Liver (tissue), 3 donors: Measurements from ENCODE around the gene CAMKK1.

Experiments
- EGR1 ChIP-seq, 2 donors: IDR thresholded peaks; 2 replicates each; pipeline ENCODE4 v1.6.1; 2016 to 2018; ENCODE audit warnings: antibody characterized with exemption in 2 of 2, low read depth in 2 of 2
- FOXA2 ChIP-seq: IDR thresholded peaks from 2 replicates; pipeline ENCODE4 v1.6.1; 2016; ENCODE audit warnings: antibody characterized with exemption
- HNF4A ChIP-seq, 2 donors: conservative IDR thresholded peaks; 2 replicates each; pipeline ENCODE4 v1.6.1; 2016; ENCODE audit warnings: antibody characterized with exemption in 2 of 2, mild to moderate bottlenecking in 2 of 2
- RAD21 ChIP-seq, 2 donors: IDR thresholded peaks; 2 replicates each; pipeline ENCODE4 v1.6.1; 2016; ENCODE audit warnings: antibody characterized with exemption in 2 of 2, mild to moderate bottlenecking in 2 of 2
- RXRA ChIP-seq, 2 donors: IDR thresholded peaks; 2 replicates each; pipeline ENCODE4 v1.6.1; 2017 to 2018; ENCODE audit warnings: antibody characterized with exemption in 2 of 2, mild to moderate bottlenecking in 1 of 2
- TAF1 ChIP-seq: conservative IDR thresholded peaks from 2 replicates; pipeline ENCODE4 v1.6.1; 2016; ENCODE audit warnings: antibody characterized with exemption, mild to moderate bottlenecking
- TF ChIP-seq, protein P1 (sequence below): IDR thresholded peaks from 2 replicates; pipeline ENCODE4 v1.6.1; 2016; ENCODE audit warnings: antibody characterized with exemption, mild to moderate bottlenecking
- TF ChIP-seq, protein P2 (sequence below): fragments of 150-350 bp; IDR thresholded peaks from 2 replicates; pipeline ENCODE4 v1.5.1; 2017; ENCODE audit warnings: improper control_type of control experiment, low read depth, low read length; ENCODE audit not compliant: missing input control
- TF ChIP-seq, protein P3 (sequence below): IDR thresholded peaks from 2 replicates; pipeline ENCODE4 v1.6.1; 2016; ENCODE audit warnings: antibody characterized with exemption
- TF ChIP-seq, protein P4 (sequence below): IDR thresholded peaks from 2 replicates; pipeline ENCODE4 v1.6.1; 2016; ENCODE audit warnings: antibody characterized with exemption
- TF ChIP-seq, protein P5 (sequence below): IDR thresholded peaks from 2 replicates; pipeline ENCODE4 v1.6.1; 2016; ENCODE audit warnings: antibody characterized with exemption
- donor health status: healthy.
- donor health status: healthy.

DNA sequence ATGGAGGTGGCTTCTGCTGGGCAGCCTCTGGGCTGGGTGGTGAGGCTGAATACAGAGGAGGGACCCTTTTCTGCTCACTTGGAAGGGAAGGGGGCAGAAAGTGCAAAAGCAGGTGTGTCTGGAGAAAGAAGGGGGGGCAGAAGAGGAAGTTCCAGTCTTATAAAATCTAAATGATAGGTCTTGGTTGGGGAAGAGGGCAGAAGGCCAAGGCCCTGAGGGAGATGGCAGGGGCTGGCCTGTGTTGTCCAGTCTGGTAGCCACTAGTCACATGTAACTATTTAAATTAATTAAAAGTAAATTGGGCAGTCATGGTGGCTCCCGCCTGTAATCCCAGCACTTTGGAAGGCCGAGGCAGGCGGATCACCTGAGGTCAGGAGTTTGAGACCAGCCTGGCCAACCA is 2.5 kb upstream of the CAMKK1 start:
- TF ChIP-seq, protein P1, sequence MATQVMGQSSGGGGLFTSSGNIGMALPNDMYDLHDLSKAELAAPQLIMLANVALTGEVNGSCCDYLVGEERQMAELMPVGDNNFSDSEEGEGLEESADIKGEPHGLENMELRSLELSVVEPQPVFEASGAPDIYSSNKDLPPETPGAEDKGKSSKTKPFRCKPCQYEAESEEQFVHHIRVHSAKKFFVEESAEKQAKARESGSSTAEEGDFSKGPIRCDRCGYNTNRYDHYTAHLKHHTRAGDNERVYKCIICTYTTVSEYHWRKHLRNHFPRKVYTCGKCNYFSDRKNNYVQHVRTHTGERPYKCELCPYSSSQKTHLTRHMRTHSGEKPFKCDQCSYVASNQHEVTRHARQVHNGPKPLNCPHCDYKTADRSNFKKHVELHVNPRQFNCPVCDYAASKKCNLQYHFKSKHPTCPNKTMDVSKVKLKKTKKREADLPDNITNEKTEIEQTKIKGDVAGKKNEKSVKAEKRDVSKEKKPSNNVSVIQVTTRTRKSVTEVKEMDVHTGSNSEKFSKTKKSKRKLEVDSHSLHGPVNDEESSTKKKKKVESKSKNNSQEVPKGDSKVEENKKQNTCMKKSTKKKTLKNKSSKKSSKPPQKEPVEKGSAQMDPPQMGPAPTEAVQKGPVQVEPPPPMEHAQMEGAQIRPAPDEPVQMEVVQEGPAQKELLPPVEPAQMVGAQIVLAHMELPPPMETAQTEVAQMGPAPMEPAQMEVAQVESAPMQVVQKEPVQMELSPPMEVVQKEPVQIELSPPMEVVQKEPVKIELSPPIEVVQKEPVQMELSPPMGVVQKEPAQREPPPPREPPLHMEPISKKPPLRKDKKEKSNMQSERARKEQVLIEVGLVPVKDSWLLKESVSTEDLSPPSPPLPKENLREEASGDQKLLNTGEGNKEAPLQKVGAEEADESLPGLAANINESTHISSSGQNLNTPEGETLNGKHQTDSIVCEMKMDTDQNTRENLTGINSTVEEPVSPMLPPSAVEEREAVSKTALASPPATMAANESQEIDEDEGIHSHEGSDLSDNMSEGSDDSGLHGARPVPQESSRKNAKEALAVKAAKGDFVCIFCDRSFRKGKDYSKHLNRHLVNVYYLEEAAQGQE = no peak
- TF ChIP-seq, protein P2, sequence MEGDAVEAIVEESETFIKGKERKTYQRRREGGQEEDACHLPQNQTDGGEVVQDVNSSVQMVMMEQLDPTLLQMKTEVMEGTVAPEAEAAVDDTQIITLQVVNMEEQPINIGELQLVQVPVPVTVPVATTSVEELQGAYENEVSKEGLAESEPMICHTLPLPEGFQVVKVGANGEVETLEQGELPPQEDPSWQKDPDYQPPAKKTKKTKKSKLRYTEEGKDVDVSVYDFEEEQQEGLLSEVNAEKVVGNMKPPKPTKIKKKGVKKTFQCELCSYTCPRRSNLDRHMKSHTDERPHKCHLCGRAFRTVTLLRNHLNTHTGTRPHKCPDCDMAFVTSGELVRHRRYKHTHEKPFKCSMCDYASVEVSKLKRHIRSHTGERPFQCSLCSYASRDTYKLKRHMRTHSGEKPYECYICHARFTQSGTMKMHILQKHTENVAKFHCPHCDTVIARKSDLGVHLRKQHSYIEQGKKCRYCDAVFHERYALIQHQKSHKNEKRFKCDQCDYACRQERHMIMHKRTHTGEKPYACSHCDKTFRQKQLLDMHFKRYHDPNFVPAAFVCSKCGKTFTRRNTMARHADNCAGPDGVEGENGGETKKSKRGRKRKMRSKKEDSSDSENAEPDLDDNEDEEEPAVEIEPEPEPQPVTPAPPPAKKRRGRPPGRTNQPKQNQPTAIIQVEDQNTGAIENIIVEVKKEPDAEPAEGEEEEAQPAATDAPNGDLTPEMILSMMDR = no peak
- TF ChIP-seq RXRA (IDR thresholded peaks at IDR 0.05) (no peak), EGR1 (IDR thresholded peaks at IDR 0.05; ENCODE audit: low read depth in 2 of 2) (no peak), RAD21 (IDR thresholded peaks at IDR 0.05) (no peak), HNF4A (conservative IDR thresholded peaks at IDR 0.05) (no peak), FOXA2 (no peak), TAF1 (no peak)
- TF ChIP-seq, protein P3, sequence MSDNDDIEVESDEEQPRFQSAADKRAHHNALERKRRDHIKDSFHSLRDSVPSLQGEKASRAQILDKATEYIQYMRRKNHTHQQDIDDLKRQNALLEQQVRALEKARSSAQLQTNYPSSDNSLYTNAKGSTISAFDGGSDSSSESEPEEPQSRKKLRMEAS = no peak
- TF ChIP-seq, protein P4, sequence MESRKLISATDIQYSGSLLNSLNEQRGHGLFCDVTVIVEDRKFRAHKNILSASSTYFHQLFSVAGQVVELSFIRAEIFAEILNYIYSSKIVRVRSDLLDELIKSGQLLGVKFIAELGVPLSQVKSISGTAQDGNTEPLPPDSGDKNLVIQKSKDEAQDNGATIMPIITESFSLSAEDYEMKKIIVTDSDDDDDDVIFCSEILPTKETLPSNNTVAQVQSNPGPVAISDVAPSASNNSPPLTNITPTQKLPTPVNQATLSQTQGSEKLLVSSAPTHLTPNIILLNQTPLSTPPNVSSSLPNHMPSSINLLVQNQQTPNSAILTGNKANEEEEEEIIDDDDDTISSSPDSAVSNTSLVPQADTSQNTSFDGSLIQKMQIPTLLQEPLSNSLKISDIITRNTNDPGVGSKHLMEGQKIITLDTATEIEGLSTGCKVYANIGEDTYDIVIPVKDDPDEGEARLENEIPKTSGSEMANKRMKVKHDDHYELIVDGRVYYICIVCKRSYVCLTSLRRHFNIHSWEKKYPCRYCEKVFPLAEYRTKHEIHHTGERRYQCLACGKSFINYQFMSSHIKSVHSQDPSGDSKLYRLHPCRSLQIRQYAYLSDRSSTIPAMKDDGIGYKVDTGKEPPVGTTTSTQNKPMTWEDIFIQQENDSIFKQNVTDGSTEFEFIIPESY = no peak
- TF ChIP-seq, protein P5, sequence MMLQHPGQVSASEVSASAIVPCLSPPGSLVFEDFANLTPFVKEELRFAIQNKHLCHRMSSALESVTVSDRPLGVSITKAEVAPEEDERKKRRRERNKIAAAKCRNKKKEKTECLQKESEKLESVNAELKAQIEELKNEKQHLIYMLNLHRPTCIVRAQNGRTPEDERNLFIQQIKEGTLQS = no peak
